Measurements from ENCODE around the gene GBA3. TPM values are rescaled to one million over a fixed set of nuclear protein-coding genes. Genes with fewer than 3 reads are reported as not detected.

The GBA3 gene
- total and polyA plus RNA-seq, 2 donors (not counting 3 experiments of a cell fraction or from before 2014, with no cell fraction given) = not detected

DNA sequence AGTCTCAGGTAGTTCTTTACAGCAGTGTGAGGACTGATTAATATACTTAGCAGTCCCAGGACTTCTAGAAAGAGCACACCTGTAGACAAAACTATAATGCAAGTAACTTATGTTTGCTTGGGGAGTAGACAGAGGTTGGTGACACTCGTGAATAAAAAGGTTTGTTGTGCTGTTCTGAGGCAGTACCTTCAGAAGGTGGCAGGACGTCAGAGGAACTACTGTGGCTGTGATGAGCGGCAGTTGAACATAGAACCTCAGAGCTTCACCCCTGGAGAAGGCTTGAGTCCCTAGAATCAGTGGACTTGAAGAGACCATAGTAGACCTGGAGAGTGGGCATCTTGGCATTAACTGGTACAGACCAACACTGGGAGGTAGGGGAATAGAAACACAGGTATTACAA is 3.3 kb upstream of the GBA3 start:
- CTCF ChIA-PET = interaction anchor here (1.2 kb wide), 1 partner anchor 901 kb away, joined by 4 read pairs; no protein-coding TSS in a partner anchor
- H3K9ac ChIP-seq (replicated peaks; ENCODE audit: extremely low read depth, insufficient read depth, low read length) = no peak overlapping the region
- TF ChIP-seq, protein P1, sequence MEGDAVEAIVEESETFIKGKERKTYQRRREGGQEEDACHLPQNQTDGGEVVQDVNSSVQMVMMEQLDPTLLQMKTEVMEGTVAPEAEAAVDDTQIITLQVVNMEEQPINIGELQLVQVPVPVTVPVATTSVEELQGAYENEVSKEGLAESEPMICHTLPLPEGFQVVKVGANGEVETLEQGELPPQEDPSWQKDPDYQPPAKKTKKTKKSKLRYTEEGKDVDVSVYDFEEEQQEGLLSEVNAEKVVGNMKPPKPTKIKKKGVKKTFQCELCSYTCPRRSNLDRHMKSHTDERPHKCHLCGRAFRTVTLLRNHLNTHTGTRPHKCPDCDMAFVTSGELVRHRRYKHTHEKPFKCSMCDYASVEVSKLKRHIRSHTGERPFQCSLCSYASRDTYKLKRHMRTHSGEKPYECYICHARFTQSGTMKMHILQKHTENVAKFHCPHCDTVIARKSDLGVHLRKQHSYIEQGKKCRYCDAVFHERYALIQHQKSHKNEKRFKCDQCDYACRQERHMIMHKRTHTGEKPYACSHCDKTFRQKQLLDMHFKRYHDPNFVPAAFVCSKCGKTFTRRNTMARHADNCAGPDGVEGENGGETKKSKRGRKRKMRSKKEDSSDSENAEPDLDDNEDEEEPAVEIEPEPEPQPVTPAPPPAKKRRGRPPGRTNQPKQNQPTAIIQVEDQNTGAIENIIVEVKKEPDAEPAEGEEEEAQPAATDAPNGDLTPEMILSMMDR (IDR thresholded peaks at IDR 0.05; ENCODE audit: extremely low read depth in 1 of 2, insufficient read depth in 1 of 2, low read depth in 1 of 2, low read length in 2 of 2) = no peak
- TF ChIP-seq EZH2 (IDR thresholded peaks at IDR 0.05; ENCODE audit: borderline replicate concordance, low read depth, low read length, severe bottlenecking) (no peak), POLR2AphosphoS5 (IDR thresholded peaks at IDR 0.05; ENCODE audit: insufficient read depth, low read depth, low read length) (no peak), POLR2A (IDR thresholded peaks at IDR 0.05; ENCODE audit: low read depth, low read length) (no peak), FOS (IDR thresholded peaks at IDR 0.05; ENCODE audit: borderline replicate concordance, insufficient read depth, low read length) (no peak), JUN (IDR thresholded peaks at IDR 0.05; ENCODE audit: borderline replicate concordance, insufficient read depth, insufficient read length, low read depth) (no peak), MYC (IDR thresholded peaks at IDR 0.05; ENCODE audit: low read depth, low read length) (no peak), GATA2 (IDR thresholded peaks at IDR 0.05; ENCODE audit: insufficient read depth, insufficient read length, low read depth, low read length) (no peak)
- TF ChIP-seq, protein P2, sequence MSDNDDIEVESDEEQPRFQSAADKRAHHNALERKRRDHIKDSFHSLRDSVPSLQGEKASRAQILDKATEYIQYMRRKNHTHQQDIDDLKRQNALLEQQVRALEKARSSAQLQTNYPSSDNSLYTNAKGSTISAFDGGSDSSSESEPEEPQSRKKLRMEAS (IDR thresholded peaks at IDR 0.05; ENCODE audit: insufficient read depth, insufficient read length) = no peak
- H3K27ac ChIP-seq (ENCODE audit: insufficient read depth, low read depth, low read length) = no peak overlapping the region
- FAIRE-seq (no peak), DNase-seq (ENCODE audit: low read depth, low spot score) (no peak)
- no peaks in the 10 kb centered on the region for H4K20me1 ChIP-seq (replicated peaks; ENCODE audit: control insufficient read depth, extremely low read depth, insufficient read depth, low read length)
- no peaks in the 10 kb centered on the region for H3K9me3 ChIP-seq (replicated peaks; ENCODE audit: control insufficient read depth, insufficient read depth, low read length)
- dilution Hi-C loops (cut with MboI; ENCODE audit: extremely low pct_ligation_motif_present, low sequenced_read_pairs) = no loop called here
- H3K79me2 ChIP-seq (ENCODE audit: control insufficient read depth, insufficient read depth, low read length) = no peaks in the 10 kb centered on the region
- no TSS peak for BruUV-seq (replicated peaks)
- H2AFZ ChIP-seq (ENCODE audit: low read depth, low read length) = no peak overlapping the region
- no peaks in the 10 kb centered on the region for H3K4me1 ChIP-seq (ENCODE audit: control insufficient read depth, extremely low read depth, insufficient read depth, low read length)
- intact Hi-C loops (cut with micrococcal nuclease) = no loop called here
- H3K36me3 ChIP-seq (ENCODE audit: control insufficient read depth in 2 of 2, extremely low read depth in 1 of 2, insufficient read depth in 2 of 2, low read length in 2 of 2) = no peaks in the 10 kb centered on the region
- H3K4me2 ChIP-seq (ENCODE audit: insufficient read depth, low read length) = no peak overlapping the region
- no peaks in the 10 kb centered on the region for H3K9me1 ChIP-seq (replicated peaks; ENCODE audit: control insufficient read depth, extremely low read depth, insufficient read depth, low read length)
- H3K4me3 ChIP-seq (replicated peaks in 1 of 3; ENCODE audit: insufficient read depth in 1 of 3, low read depth in 1 of 3, low read length in 3 of 3) = no peak overlapping the region
- POLR2A ChIA-PET = no interaction called here
- no peaks in the 10 kb centered on the region for H3K27me3 ChIP-seq (ENCODE audit: control insufficient read depth in 2 of 2, insufficient read depth in 2 of 2, low read length in 2 of 2)

Data from endothelial cell of umbilical vein (primary cell).